ENCODE data around the gene AHNAK2. TPM values are rescaled to one million over a fixed set of nuclear protein-coding genes. Genes with fewer than 3 reads are reported as not detected.

The AHNAK2 gene
- total RNA-seq, 1 experiment from 2014 or later = 45.0 TPM

DNA sequence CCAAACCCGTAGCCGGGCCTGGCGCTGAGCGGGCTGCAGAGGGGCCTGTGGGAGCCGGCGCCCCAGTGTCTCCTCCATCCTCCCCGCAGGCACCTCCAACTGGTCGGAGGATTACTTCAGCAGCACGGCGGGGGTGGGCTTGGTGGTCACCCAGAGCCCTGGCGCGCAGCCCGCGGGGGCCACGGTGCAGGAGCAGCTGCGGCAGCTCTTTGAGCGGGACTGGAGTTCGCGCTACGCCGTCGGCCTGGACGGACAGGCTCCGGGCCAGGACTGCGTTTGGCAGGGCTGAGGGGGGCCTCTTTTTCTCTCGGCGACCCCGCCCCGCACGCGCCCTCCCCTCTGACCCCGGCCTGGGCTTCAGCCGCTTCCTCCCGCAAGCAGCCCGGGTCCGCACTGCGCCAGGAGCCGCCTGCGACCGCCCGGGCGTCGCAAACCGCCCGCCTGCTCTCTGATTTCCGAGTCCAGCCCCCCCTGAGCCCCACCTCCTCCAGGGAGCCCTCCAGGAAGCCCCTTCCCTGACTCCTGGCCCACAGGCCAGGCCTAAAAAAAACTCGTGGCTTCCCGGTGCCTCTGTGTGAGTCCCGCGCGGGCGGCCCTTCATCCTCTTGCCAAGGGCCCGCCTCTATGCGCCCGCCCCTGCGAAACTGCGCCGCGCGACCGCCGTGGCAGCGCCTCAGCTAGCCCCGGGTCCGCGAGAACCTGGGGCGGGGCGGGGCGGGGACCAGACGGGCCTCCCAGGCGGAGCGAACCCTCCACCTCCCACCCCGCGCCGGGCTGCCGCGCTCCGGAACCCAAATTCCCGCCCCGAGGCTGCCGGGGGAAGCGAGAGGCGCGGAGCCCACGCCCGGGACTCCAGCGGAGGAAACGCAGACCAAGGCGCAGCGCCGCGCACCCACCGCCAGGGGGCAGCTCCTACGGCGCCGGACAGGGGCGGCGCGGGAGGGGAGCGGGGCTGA, 45.2 kb downstream of the AHNAK2 start (continued):
- TF ChIP-seq, protein P1, sequence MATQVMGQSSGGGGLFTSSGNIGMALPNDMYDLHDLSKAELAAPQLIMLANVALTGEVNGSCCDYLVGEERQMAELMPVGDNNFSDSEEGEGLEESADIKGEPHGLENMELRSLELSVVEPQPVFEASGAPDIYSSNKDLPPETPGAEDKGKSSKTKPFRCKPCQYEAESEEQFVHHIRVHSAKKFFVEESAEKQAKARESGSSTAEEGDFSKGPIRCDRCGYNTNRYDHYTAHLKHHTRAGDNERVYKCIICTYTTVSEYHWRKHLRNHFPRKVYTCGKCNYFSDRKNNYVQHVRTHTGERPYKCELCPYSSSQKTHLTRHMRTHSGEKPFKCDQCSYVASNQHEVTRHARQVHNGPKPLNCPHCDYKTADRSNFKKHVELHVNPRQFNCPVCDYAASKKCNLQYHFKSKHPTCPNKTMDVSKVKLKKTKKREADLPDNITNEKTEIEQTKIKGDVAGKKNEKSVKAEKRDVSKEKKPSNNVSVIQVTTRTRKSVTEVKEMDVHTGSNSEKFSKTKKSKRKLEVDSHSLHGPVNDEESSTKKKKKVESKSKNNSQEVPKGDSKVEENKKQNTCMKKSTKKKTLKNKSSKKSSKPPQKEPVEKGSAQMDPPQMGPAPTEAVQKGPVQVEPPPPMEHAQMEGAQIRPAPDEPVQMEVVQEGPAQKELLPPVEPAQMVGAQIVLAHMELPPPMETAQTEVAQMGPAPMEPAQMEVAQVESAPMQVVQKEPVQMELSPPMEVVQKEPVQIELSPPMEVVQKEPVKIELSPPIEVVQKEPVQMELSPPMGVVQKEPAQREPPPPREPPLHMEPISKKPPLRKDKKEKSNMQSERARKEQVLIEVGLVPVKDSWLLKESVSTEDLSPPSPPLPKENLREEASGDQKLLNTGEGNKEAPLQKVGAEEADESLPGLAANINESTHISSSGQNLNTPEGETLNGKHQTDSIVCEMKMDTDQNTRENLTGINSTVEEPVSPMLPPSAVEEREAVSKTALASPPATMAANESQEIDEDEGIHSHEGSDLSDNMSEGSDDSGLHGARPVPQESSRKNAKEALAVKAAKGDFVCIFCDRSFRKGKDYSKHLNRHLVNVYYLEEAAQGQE (IDR thresholded peaks at IDR 0.05; ENCODE audit: low read depth) = no peak
- TF ChIP-seq CEBPB (IDR thresholded peaks at IDR 0.05; ENCODE audit: low read depth) = no peak

DNA sequence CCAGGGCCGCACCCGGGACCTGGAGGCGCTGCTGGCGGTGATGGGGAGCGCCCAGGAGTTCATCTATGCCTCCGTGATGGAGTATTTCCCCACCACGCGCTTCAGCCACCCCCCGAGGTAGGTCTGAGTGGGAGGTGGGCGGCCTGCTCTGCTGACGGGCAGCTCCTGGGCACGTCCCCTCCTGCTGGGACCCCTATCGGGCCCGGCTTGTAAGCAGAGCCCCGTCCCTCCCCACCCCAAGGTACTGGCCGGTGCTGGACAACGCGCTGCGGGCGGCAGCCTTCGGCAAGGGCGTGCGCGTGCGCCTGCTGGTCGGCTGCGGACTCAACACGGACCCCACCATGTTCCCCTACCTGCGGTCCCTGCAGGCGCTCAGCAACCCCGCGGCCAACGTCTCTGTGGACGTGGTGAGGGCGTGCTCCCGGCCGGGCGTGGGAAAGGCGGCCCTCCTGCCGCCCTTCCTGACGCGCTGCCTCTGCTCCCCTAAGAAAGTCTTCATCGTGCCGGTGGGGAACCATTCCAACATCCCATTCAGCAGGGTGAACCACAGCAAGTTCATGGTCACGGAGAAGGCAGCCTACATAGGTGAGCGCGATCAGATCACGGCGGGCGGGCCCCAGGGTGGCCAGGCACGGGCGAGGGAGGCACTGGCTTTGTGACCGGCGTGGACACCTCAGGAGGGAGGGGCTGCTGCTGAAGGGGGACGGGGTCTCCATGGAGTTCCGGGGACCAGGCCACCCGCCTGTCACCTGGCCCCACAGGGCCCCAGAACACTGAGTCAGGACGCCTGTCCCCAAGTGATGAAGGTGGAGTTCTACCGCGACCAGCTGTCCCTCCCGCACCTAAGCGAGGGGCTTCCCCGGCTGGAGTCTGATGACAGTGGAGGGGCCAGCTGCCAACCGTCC, 46.2 kb downstream of the AHNAK2 start:
- no peak overlapping the region for H3K4me3 ChIP-seq (replicated peaks in 1 of 2; ENCODE audit: low read depth in 1 of 2, low read length in 2 of 2)
- H3K79me2 ChIP-seq (ENCODE audit: insufficient read depth, low read length) = no peaks in the 10 kb centered on the region
- ChIA-PET RAD21 (ENCODE audit: low non-redundant PET in 1 of 2, low total read pairs in 2 of 2, uncharacterized antibody in 2 of 2, unreplicated experiment in 2 of 2) (interaction anchor here in 1 of 2 experiments (1.2 kb wide), 1 partner anchor 41 kb away, joined by 3 read pairs; no protein-coding TSS in a partner anchor), POLR2A (interaction anchor here (1.7 kb wide), 1 partner anchor 42 kb away, joined by 5 read pairs; no protein-coding TSS in a partner anchor), CTCF (interaction anchor here (0.6 to 3.2 kb wide), 2 partner anchors 16 to 41 kb away, joined by 3 to 18 read pairs; no protein-coding TSS in a partner anchor)
- ATAC-seq = no peak
- H3K27me3 ChIP-seq (ENCODE audit: insufficient read depth, low read length) = no peaks in the 10 kb centered on the region
- H3K9me3 ChIP-seq (ENCODE audit: control insufficient read depth in 1 of 2, insufficient read depth in 1 of 2, low read depth in 1 of 2, low read length in 2 of 2) = no peaks in the 10 kb centered on the region
- no peaks in the 10 kb centered on the region for H4K20me1 ChIP-seq (ENCODE audit: insufficient read depth)
- H3K9ac ChIP-seq (ENCODE audit: low read length) = no peak overlapping the region
- TF ChIP-seq EZH2 (IDR thresholded peaks at IDR 0.05) (no peak), ZNF274 (IDR thresholded peaks at IDR 0.05; ENCODE audit: low read depth, low read length) (no peak), SIN3A (IDR thresholded peaks at IDR 0.05; ENCODE audit: low read depth) (no peak), POLR2AphosphoS5 (IDR thresholded peaks at IDR 0.05; ENCODE audit: low read depth, low read length) (no peak), TCF7L2 (IDR thresholded peaks at IDR 0.05; ENCODE audit: borderline replicate concordance, extremely low read depth, insufficient read depth, insufficient read length) (no peak), ELF1 (IDR thresholded peaks at IDR 0.05; ENCODE audit: borderline replicate concordance, low read depth) (no peak), CEBPB (IDR thresholded peaks at IDR 0.05; ENCODE audit: low read depth) (no peak)
- TF ChIP-seq, protein P2, sequence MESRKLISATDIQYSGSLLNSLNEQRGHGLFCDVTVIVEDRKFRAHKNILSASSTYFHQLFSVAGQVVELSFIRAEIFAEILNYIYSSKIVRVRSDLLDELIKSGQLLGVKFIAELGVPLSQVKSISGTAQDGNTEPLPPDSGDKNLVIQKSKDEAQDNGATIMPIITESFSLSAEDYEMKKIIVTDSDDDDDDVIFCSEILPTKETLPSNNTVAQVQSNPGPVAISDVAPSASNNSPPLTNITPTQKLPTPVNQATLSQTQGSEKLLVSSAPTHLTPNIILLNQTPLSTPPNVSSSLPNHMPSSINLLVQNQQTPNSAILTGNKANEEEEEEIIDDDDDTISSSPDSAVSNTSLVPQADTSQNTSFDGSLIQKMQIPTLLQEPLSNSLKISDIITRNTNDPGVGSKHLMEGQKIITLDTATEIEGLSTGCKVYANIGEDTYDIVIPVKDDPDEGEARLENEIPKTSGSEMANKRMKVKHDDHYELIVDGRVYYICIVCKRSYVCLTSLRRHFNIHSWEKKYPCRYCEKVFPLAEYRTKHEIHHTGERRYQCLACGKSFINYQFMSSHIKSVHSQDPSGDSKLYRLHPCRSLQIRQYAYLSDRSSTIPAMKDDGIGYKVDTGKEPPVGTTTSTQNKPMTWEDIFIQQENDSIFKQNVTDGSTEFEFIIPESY (IDR thresholded peaks at IDR 0.05; ENCODE audit: extremely low read depth, insufficient replicate concordance, low read length) = no peak
- TF ChIP-seq, protein P3, sequence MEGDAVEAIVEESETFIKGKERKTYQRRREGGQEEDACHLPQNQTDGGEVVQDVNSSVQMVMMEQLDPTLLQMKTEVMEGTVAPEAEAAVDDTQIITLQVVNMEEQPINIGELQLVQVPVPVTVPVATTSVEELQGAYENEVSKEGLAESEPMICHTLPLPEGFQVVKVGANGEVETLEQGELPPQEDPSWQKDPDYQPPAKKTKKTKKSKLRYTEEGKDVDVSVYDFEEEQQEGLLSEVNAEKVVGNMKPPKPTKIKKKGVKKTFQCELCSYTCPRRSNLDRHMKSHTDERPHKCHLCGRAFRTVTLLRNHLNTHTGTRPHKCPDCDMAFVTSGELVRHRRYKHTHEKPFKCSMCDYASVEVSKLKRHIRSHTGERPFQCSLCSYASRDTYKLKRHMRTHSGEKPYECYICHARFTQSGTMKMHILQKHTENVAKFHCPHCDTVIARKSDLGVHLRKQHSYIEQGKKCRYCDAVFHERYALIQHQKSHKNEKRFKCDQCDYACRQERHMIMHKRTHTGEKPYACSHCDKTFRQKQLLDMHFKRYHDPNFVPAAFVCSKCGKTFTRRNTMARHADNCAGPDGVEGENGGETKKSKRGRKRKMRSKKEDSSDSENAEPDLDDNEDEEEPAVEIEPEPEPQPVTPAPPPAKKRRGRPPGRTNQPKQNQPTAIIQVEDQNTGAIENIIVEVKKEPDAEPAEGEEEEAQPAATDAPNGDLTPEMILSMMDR (IDR thresholded peaks at IDR 0.05 in 2 of 3, conservative IDR thresholded peaks at IDR 0.05 in 1 of 3; ENCODE audit: borderline replicate concordance in 1 of 3, insufficient read depth in 1 of 3, low read depth in 2 of 3, low read length in 2 of 3) = no peak
- DNase-seq (ENCODE audit: low read depth, low spot score) = no peak
- no TSS peak for BruUV-seq (replicated peaks)
- H2AFZ ChIP-seq (ENCODE audit: low read depth, low read length, poor library complexity, severe bottlenecking) = no peak overlapping the region
- H3K36me3 ChIP-seq (ENCODE audit: control insufficient read depth in 1 of 2, insufficient read depth in 2 of 2, low read length in 2 of 2) = no peaks in the 10 kb centered on the region
- H3K27ac ChIP-seq (ENCODE audit: low read depth, low read length) = no peak overlapping the region
- H3K9me2 ChIP-seq (ENCODE audit: insufficient read depth) = no peaks in the 10 kb centered on the region
- intact Hi-C loops (cut with micrococcal nuclease) = no loop called here
- no peak overlapping the region for H3K4me2 ChIP-seq (ENCODE audit: low read length)
- H3K4me1 ChIP-seq (ENCODE audit: control insufficient read depth in 1 of 2, insufficient read depth in 2 of 2, low read length in 2 of 2) = peaks cover 0 to 7% of the 10 kb centered on the region in 2 experiments; a peak in 1 of 4 replicates

Data from HCT116 (cell line).